H54 (cell line): ENCODE results near the gene CHCHD3.

ENCODE experiments used
- DNase-seq: peaks from one replicate; pipeline ENCODE4 v3.0.0; 2011; ENCODE audit warnings: low spot score, mixed read lengths; ENCODE audit not compliant: insufficient read length
- FAIRE-seq: peaks from 3 replicates; lab custom pipeline; 2011; peaks lifted over from hg19 to GRCh38; lab: Jason Lieb, UNC
- POLR2A ChIP-seq: IDR thresholded peaks from 2 replicates; pipeline ENCODE4 v1.6.1; 2011; ENCODE audit warnings: low read depth, mild to moderate bottlenecking, low read length

The CHCHD3 gene

DNA sequence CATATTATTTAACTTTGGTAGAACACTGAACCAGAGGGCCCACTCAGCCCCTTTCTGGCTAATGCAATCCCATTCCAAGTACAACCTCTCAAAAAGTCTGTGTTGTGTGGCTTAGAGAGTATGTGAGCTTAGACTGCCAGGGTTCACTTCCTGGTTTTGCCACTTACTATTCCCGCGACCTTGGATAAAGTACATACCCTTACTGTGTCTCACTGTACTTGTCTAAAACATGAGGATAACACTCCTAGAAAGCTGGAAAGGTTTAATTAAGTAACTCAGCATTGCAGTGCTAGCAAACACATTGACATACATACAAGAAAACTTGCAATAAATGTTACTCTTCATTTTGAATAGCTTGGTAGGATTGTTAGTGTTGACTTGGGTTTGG, 215.8 kb downstream of the CHCHD3 start:
- DNase-seq (no peak), FAIRE-seq (no peak)

DNA sequence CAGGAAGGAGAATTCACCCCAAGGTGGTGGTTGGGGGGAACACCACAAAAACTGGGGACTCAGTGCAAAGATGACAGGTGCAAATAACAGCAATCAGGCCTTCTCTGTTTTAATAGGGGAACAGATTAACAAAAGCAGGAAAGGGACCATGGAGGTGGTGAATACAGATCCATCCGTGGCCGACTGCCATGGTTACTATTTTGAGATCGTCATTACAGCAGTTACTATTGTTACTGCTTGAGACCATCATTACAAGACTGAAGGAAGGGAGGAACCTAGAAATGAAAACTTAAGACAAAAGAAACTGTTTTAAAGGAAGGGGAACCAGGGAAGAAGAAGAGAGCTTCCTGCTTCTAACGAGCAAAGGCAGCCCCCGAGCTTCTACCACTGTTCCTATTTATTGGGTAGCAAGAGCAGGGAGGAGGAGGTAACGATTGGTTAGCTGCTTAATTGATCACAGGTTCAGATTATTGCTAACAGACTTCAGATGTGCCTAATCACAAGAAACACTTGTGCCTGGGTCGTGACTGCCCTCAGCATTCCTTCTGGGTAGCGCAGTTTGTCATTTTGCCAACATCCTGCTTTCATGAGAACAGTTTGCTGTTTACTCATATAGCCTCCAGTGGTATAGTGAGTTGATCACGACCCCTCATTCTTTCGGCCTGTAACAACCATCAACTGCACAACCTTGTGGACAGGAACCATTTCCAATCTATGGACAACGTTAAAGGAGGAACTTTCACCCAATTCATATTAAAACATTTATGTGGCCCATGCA, 216.3 kb downstream of the CHCHD3 start:
- DNase-seq (no peak), FAIRE-seq (no peak)
- TF ChIP-seq POLR2A = no peak

More for the DNA sequence above, 215.8 kb downstream of the CHCHD3 start:
- no peak for TF ChIP-seq POLR2A

DNA sequence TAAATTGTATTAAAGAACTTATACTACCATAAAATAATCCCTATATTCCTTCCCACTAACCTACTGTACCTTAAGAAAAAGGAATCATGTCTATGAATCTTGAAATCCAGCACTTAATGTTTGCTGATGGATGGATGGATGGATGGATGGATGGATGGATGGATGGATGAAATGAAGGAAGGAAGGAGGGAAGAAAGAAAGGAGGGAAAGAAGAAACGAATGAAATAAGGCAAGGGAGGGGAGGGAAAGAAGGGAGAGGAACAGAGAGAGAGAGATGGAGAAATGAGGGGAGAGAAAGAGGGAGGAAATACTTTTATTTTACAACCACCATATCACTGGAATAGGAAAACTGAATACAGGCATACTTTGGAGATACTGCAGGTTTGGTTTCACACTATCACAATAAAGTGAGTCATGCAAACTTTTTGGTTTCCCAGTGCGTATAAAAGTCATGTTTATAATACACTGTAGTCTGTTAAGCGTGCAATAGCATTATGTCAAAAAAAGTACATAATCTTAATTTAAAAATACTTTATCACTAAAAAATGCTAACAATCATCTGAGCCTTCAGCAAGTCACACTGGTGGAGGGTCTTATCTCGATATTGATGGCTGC, 219.8 kb downstream of the CHCHD3 start:
- no peak for TF ChIP-seq POLR2A
- no peak for DNase-seq
- FAIRE-seq = no peak

DNA sequence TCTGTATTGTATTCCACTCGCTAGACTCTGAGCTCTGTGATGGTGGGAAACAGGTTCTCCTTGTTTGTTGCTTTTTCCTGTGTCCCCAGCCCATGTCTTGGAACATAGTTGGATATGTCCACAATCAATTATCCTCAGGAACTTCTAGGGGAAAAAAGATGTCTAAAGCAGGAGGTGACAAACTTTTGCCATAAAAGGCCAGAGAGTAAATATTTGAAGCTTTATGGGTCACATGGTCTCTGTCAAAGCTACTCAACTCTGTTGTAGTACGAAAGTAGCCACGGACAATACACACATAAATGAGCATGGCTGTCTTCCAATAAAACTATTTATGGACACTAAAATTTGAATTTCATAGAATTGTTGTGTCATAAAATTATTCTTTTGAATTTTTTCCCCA, 220.5 kb downstream of the CHCHD3 start:
- TF ChIP-seq POLR2A = no peak
- no peak for FAIRE-seq
- DNase-seq = no peak

DNA sequence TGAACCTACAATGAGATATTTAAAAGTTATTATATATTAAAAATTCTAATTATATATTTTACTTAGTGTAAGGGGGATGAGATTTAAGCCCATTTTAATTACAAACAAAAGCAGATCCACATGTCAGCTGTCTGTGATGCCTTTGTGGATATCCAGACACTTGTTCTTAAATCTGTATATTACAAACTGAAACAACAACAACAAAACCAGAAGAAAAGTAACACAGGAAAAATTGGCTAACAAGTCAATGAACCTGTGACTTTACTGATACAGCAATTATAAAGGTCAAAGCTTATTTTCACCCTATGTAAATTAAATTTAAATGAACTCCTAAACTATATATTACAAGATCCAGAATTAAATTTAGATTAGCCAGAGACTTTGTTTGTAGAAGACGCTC, 222.7 kb downstream of the CHCHD3 start:
- FAIRE-seq (no peak), DNase-seq (no peak)
- TF ChIP-seq POLR2A = no peak

DNA sequence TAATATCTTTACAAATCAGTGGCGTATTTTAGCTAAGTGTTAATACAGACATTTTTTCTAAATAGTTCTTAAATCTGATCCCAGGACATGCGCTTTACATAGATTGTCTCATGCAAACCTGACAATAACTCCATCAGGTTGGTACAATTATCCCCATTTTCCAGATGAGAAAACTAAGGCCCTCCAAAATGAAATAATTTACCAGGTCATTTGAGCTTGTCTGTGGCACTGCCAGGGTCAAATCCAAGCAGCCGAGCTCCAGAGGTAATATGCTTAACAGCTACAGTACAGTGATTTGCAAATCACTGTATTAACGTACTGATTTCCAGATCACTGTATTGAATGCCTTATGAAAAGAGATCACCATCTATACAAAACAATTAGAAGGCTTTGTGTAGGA, 223.1 kb downstream of the CHCHD3 start:
- no peak for TF ChIP-seq POLR2A
- FAIRE-seq = no peak
- DNase-seq = no peak

DNA sequence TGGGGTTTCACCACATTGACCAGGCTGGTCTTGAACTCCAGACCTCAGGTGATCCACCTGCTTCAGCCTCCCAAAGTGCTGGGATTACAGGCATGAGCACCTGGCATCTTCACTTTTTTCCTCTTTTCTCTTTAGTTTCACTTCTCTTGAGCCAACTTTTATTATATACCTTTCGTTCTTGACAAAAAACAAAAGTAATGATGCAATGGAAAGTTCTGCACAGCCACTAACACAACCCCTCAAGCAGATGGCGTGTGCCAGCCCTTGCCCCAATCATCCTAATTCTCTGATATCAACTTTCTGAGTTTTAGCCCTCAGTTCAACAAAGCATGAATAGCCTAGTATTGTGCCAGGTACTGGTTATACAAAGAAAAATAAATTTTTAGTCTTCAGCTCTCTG, 223.6 kb downstream of the CHCHD3 start:
- FAIRE-seq = no peak
- TF ChIP-seq POLR2A = no peak
- DNase-seq = no peak

DNA sequence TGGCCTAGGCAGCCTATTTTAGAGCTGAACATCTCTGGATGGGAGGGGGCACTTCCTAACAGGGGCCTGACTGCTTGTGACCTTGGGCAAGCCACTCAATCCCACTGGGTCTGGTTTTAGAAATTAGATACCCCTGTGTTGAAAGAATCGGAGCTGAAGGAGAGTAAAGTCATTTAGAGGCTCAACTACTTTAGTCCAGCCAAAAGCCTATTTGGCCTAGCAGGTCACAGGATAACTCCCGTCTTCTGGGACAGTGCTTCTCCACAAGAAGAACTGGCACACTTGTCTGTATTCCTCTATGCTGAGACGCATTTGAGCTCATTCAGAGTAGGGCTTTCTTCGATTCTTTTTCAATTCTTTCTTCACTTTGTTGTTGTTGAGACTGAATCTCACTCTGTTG, 224.2 kb downstream of the CHCHD3 start:
- DNase-seq = no peak
- TF ChIP-seq POLR2A = no peak
- no peak for FAIRE-seq

DNA sequence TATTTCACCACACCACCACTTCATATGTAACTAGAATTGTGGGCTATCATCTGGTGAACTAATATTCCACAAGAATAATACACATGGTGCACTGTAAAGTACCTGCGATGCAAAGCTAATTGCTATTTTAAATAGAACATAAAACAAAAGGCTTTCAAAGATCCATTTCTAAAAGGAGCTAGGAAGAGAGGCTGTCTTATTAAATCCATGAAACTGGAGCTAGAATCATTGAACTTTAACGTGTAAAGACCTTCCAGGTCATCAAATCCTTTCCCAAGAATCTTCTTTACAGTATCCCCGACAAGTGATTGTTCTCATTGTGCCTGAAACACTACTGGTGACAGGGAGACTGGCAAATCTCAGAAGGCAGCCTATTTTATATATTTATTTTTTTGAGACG, 224.9 kb downstream of the CHCHD3 start:
- no peak for DNase-seq
- FAIRE-seq = no peak
- no peak for TF ChIP-seq POLR2A

DNA sequence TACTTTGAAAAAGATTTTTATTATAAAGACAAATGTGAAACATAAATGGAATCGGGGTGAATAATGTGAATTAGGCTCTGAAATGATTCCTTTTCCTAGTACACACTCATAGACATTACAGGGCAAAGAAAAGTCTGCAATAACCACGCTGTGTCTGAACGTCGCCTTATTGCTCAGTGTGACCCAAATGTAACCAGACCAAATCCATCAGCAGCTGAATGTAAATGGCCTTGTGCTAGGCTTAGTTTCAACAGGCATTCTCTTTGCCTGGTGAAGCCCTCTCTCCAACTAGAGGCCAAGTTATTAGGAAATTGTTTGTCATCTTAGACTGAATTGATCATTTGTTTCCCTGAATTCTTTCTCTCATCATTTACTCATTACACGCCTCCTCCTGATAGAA, 225.5 kb downstream of the CHCHD3 start:
- FAIRE-seq = no peak
- TF ChIP-seq POLR2A = no peak
- DNase-seq = no peak

DNA sequence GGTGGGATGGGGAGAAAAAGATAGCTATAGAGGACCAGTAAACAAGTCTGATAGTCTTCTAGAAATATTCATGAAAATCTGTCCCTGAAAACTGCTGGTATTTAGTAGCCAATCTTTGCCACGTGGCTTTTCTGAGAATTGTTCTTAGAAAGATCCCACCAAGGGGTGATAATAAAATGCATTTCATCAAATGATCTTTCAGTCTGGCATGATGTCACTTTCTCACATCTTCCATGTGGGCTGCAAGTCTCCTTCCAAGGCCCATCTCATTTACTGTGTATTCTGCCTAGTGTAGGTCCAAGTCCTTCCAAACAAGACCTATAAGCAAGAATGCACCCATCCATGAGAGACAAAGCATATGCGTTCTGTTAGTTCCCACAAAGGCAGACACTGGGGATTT, 226.0 kb downstream of the CHCHD3 start:
- DNase-seq (no peak), FAIRE-seq (no peak)
- no peak for TF ChIP-seq POLR2A

DNA sequence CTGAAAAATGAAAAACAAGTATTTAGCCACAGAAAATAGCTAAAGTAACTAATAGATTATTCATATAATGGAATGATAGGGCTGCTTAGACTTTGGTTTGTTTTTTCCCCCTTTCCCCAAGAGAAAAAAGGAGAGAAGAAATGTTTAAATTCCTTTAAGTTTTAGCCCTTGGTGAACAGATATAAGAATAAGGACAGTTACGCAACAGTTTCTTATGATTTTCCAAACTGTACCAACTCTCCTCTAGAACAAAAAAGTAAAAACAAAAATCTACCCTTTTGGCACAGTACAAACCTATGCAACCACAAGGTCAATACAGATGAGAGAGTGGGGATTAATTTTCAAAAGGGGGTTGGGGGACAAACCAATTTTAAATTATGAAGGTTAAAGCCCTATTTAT, 227.7 kb downstream of the CHCHD3 start:
- DNase-seq (no peak), FAIRE-seq (no peak)
- no peak for TF ChIP-seq POLR2A

DNA sequence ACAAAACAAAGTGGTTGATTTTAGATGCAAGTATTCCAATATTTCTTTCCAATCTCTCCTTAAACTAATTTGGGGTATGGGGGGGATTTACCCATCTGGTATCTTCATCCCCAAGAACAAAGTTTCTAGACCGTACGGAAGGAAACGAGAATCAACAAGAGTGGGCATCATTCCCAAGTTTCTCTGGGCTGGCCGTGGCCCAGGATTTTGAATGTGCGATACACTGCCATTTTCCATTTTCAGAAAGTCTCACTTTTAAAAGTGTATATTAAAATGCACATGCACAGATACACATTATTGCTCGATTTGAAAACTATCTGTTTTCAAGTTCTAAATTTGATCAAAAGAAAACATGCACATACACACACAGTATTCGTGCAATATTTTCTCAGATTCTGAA, 234.5 kb downstream of the CHCHD3 start:
- DNase-seq (no peak), FAIRE-seq (no peak)
- TF ChIP-seq POLR2A = no peak

DNA sequence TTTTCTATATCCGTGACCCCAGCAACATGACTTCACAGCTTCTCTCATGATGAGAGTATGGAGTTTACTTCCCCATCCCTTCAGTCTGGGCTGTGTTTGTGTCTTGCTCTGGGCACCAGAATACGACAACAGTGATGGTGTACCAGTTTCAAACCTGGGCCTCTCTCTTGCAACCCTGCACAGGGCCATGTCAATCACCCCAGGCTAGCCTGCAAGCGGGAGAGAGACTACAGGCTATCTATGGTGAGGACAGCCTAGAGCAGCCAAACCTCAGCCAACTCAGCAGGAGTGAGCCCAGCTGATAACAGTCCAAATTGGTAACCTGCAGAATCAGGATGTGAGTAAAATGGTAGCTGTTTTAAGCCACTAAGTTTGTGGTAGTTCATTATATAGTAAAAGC, 235.8 kb downstream of the CHCHD3 start:
- FAIRE-seq = no peak
- TF ChIP-seq POLR2A = no peak
- no peak for DNase-seq

DNA sequence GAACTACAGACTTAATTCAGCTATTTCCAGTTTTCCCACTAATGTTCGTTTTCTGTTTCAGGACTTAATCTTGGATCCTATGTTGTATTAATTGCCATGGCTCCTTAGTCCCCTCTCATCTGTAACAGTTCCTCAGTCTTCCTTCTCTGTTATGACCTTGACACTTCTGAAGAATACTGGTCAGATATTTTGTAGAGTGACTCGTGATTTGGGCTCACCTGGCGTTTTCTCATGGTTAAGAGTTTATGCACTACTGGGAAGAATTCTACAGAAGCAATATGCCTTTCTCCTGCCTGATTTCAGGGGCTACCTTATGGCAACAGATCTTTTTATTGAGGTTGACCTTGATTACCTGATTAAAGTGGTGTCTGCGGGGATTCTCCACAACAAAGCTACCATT, 239.4 kb downstream of the CHCHD3 start:
- FAIRE-seq (no peak), DNase-seq (no peak)
- no peak for TF ChIP-seq POLR2A
